Caki2 (cell line): ENCODE results near the gene RAPGEF5. TPM values are rescaled to one million over a fixed set of nuclear protein-coding genes. Genes with fewer than 3 reads are reported as not detected.

Experiments used
- DNase-seq: peaks from one replicate; pipeline ENCODE4 v3.0.0-alpha.2; 2015; ENCODE audit warnings: low read depth
- in situ Hi-C: cut with HindIII; loops from 2 replicates; pipeline ENCODE4 v1.10.0; 2016; ENCODE audit warnings: low sequenced_read_pairs, low pct_unique_long_range_greater_than_20kb, mixed read lengths
- total RNA-seq: library from RNA; depleted of rRNA; stranded (reverse); fragments of >200 nt; shearing (Covaris generic); gene quantifications from 2 replicates; pipeline ENCODE4 v1.2.3, GENCODE V29; 2014; ENCODE audit warnings: low replicate concordance

The RAPGEF5 gene
- total RNA-seq, 1 experiment from 2014 or later, result 10.2 TPM

DNA sequence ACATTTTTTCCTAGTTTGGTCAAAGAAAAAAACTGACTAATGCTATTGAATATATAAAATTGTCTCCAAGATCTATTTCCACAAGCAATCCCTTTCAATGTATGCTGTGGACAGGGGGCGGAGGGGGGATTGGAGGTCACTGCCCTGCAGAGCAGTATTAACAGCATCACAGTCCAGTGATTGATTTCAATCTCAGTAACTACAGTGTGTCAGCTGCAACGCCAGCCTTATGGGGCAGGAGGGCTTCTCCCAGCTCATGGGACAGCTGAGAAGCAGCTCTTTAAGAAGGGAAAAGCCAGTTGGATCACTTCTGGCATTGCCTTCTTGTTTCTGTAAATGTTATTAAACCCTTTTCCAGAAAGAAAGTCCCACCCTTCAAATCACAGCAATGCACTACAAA is 65.0 kb downstream of the RAPGEF5 start:
- in situ Hi-C loops, result no loop called here

DNA sequence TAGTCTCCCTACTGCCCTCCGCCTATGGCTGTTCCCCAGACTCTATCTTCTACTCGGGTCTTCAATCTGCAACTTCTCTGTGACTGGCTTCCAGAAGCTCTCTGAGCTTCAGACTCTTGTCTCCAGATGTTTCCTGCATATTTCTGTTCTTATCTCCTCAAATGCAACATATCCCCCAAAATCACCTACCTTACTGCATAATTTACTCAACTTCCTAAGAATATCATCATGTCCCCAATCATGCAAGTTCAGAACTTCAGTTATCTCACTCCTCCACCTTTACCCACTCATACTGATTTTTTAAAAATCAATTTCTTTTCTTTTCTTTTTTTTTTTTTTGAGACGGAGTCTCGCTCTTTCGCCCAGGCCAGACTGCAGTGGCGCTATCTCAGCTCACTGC is 68.8 kb downstream of the RAPGEF5 start:
- DNase-seq, result no peak
- in situ Hi-C loops, result no loop called here

More for the DNA sequence above, 65.0 kb downstream of the RAPGEF5 start:
- DNase-seq, result no peak

DNA sequence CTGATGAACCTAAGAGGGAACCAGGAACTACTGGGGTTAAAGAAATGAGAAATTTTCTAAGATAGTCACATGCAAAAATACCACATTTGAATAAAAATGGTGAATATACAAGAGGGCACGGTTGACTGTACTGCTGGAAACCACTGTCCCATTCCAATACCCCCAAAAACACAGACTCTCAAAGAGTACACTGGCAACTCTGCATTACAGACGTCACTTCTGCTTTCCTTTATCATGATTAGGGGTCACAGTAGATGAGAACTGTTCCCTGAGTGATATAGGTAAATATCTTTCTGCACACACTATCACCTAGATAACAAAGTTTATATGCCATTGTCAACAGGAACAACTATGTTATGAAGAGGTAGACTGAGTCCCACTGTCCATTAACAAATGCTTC is 69.5 kb downstream of the RAPGEF5 start:
- no peak for DNase-seq
- in situ Hi-C loops, result no loop called here

DNA sequence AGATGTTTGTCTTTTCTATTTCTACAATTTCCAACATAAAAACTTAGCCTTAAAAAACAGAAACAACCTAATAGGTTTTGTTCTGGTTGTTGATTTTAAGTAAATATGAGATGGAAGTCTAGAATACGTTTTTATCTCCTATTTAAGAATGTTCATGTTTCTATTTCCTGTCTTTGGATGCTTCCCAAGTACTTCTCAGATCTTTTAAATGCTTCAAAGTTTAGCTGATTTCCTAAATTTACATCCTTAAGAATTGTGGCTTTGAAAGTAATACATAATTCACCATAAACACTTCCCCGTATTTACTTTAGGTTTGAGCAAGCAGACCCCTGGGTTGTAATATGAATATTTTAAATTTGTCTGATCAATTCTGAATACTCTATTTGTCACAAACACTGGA is 70.5 kb downstream of the RAPGEF5 start:
- DNase-seq, result no peak
- in situ Hi-C loops, result no loop called here

DNA sequence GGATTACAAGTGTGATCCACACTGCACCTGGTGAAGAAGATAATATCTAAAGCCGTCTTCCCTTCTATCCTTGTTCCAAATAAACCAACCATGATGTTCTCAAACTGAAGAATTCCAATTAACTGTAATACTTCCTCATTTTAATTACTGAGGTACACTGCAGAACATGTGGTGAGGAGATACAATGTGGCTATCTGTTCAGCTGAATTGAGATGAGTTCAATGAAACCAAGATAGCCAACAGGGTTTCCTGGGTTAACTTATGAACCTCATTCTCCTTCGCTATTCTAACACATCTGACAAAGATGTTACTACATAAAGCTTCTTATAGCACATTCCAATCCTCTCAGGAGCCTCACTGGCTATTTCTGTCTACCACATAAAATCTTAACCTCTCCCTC is 75.5 kb downstream of the RAPGEF5 start:
- no peak for DNase-seq
- in situ Hi-C loops, result no loop called here

DNA sequence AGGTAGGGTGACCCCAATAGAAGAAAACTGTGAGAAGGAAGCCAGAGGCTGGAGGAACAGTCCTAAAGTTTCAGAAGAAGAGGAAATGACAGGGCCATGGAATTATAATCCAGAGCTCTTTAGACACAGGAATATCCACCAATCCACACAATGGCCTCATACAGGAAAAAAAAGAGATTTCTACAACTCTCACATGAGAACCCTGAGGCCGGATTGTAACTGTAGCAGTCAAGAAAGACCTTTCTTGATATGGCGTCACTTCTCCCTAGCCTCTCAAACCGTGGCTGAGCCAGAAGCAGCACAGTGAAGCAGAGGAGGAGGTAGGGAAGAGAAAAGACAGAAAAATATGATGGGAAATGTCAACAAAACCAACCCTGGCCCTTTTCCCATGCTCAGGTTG is 76.9 kb downstream of the RAPGEF5 start:
- in situ Hi-C loops, result no loop called here
- DNase-seq, result no peak

DNA sequence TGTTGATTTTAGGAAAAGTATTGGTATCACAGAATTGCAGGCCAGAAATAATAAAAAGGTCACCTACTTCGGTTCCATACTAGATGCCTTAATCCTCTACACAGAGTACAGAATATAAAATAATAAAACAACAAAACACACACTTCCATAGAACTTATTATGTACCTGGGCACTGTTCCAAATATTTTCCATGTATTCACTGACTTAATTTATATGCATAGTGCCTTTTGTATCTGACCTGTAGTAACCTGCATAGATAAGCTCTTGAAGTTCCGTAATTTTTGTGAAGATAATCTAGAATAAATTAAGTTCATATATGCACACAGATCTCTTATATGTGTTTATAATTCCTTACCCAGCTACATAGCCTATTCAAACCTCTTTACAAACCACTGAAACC is 78.3 kb downstream of the RAPGEF5 start:
- in situ Hi-C loops, result no loop called here
- no peak for DNase-seq

DNA sequence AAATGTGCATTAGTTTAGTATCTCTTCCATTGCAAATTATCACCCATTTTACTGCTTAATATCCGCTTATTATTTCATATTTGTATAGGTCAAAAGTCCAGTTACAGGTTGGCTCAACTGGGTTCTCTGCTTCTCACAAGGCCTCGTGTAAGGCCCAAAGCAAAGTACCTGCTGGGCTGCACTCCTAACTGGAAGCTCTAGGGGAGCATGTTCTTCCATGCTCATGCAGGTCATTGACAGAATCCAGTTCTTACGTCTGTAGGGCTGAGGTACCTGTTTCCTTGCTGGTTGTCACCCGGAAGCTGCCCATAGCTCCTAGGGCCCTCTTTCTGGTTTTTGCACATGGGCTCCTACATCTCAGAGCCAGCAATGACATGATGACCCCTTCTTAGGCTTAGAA is 79.6 kb downstream of the RAPGEF5 start:
- DNase-seq, result no peak
- in situ Hi-C loops, result no loop called here

DNA sequence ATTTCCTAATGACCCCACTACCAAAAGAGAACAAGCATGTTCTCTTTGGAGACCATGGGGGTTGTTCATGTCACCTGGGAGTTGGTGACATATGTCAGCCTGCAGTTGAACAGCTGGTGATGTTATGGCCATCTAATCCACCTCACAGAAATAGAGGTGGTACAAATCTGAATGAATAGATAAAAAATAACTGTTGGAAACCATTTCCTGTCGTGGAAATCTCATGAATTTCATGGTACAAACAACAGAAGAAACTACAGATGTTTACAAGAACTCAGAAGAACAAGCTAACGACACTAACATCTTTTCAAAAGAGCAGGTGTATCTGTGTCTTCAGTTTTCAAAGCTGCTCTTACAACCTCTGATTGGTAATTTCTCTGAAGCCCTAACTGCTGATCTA is 81.3 kb downstream of the RAPGEF5 start:
- DNase-seq, result no peak
- in situ Hi-C loops, result no loop called here

DNA sequence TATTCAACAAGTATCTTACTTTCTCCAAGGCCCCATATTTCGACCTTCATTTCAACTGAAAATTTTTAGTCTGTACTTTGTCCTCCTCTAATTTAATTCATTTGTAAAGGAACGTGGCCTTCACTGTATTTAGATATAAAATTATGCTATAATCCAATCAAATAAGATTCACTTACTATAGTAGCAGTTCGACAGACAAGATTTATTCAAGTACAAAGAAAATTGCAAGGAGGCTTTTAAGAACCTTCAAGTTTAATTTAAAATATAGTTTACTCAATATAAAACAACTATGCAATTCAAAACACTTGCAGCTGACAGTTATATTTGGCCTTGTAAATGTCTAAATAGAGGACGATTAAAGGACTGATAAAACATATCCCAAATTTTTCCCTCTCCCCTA is 85.6 kb downstream of the RAPGEF5 start:
- in situ Hi-C loops, result no loop called here

DNA sequence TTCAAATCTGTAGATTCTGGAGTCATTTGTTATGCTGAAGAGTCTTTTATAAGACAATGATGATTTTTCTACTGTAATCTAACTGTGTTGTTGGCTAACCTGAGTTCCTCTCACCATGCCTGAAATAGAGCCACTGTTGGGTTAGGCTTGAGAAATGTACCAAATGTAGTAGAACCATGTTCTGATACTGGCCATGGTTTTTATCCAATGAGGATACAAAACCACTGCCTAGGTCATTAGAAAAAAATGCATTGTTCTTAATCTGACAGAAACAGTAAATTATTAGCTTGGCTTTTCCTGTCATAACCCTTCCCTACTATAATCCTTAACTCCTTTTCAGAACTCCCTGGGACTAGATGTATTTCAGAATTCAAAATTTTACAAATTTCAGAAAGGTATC is 86.6 kb downstream of the RAPGEF5 start:
- no peak for DNase-seq
- in situ Hi-C loops, result no loop called here

More for the DNA sequence above, 85.6 kb downstream of the RAPGEF5 start:
- DNase-seq, result no peak

DNA sequence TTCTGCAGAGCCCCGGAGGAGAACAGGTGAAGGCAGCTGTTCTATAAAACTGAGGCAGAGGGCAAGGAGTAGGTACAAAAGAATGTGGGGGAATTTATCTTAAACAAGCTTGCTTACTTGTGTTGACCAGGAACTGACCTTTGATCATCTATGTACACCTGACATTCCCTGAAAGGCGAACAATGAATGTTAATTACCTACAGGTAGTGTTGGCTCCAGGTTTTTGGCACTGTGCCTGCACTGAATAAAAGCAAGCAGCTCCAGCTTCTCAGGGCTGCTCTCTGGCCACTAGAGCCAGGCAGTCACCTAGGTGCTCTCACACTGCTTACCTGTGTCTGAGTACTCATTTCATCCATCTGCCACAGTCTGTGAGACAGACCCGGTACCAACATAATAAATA is 87.0 kb downstream of the RAPGEF5 start:
- DNase-seq, result no peak
- in situ Hi-C loops, result no loop called here

DNA sequence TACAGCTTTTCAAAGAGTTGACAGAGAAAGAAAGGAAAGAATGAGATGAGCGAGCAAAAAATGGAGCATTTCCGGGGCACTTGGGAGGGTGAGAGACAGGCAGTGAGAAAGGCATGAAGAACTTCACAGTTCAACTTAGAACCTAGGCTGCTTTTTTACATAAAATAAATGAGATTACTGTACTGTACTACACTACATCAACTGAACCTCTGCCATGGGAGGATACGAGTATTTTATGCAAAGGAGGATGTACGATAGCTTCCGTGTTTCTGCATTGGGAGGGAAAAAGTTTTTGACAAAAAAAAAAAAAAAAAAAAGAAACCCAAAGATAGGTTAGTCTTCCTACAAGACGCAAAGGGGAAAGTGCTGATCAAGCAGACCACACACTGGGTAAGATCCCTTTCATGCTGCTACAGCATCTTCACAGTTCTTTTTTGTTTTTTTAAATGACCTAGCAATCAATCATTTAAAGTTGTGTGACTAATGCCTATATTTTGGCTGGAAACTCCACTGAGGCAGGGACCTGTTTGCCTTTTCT is 88.0 kb downstream of the RAPGEF5 start:
- in situ Hi-C loops, result no loop called here
- no peak for DNase-seq

DNA sequence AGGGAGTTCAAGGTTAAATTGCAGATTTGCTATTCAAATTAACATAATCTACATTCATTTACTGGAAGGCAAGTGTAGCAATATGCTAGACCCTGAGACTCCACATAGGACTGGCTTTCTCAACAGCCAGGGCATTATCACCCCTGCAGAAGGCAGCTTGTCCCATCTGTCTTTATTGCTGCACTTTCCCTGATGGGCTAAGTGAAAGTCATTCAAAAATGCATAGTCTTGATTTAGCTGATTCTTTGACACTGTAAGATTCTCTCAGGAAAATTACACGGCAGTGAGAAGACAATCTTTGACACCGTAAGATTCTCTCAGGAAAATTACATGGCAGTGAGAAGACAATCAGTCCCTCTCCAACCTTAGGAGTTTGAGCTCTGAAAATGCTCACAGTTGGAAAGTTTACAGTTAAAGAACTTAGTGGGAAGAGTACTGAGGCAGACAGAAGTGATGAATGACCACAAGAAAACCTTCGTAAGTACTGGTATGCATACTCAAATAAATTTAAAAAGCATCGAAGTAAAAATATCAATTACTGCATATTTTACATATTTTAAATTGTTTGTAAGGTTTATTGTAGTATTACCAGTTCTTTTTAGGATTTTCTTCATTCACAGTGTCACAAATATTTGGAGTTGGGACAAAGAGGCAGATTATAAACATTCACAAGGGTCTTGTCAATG is 88.9 kb downstream of the RAPGEF5 start:
- in situ Hi-C loops, result no loop called here
- DNase-seq, result no peak

DNA sequence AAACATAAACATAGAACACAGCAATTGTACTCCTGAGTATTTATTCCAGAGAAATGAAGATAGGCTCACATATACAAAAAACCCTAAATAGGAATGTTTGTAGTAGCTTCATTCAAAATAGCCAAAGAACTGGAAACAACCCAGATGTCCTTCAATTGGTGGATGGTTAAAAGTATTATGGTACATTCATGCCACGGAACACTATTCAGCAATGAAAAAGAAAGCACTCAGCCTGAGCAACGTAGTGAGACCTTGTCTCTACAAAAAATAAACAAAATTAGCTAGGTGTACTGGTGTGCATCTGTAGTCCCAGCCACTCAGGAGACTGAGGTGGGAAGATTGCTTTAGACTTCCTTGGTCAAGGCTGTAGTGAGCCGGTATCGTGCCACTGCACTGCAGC is 94.4 kb downstream of the RAPGEF5 start:
- no peak for DNase-seq
- in situ Hi-C loops, result no loop called here

DNA sequence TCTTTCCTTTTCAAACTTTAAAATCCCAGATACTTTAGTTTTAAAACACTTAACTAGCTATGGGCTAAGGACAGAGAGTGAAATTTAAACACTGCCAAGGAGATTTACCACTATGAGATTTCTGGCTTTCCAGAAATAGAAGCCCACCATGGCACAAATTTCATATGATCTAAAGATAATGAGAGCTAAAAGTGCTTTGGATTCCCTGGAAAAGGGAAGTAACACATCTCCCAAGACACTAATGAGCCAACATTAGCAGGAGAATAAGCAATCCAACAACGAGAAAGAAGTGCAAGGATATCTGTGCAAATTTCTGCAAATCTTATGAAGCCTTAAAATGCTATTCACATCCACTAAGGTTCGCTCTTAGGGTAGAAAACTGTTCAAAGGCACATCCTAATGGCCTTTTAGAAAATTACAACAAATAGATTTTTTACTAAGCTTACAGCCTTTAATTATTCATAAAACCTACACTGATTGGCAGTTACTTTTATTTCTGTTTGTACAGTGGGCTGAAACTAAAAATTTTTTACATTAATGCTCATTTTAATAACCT is 100.3 kb downstream of the RAPGEF5 start:
- in situ Hi-C loops, result no loop called here
- DNase-seq, result no peak

DNA sequence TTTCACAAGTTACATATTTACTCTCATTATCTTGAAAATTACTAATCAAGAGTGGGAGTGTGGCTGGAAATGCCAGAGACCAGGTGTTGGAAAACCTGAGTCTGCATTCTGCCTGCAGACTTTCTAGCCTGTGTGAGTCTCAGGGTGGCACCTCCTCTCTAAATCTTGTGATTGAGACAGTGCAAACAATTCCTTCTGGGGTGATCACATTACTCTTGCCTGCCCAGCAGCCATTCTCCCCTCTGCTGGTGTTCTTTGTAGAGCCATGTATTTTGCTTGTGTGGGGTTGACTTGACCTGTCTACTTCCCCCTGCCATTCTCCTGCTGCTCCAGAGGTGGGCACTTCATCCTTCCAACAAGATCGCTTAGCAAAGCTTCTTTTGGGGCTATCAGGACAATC is 101.1 kb downstream of the RAPGEF5 start:
- in situ Hi-C loops, result no loop called here
- no peak for DNase-seq

DNA sequence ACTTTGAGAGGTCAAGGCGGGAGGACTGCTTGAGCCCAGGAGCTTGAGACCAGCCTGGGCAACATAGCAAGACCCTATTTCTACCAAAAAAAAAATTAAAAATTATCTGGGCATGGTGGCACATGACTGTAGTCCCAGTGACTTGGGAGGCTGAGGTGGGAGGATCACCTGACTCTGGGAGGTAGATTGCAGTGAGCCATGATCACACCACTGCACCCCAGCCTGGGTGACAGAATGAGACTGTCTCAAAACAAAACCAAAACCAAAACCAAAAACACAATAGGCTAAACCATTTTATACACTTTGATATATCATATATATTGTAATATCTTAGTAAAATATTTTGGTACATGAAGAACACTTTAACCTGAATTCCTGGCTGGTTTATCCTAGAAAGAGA is 101.6 kb downstream of the RAPGEF5 start:
- in situ Hi-C loops, result no loop called here
- DNase-seq, result no peak

DNA sequence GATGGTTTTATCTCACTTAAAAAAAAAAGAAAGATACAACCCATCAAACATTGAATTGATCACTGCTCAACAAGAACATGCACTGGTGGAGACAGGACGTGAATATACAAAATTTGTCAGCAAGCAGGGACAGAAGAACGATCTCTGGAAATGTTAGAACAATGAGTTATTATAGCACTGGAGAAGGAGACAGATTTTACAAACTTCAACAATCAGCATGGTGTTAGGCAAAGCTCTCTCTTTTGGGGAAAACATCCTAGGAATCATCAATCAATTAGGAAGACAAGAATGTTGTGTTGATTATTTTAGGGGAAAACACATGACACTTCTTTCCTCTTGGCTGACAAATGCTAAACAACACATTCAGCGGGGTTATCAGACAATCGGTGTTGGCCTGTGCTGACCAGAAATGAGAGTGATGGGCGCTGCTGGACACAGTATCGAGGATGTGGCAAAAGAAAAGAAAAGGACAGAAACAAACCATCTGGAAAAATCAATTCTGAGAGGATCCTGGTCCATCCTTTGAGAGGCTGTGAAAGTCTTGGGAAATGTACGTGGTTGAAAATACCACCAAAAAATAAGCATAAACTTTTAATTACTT is 103.9 kb downstream of the RAPGEF5 start:
- DNase-seq, result no peak
- in situ Hi-C loops, result no loop called here

DNA sequence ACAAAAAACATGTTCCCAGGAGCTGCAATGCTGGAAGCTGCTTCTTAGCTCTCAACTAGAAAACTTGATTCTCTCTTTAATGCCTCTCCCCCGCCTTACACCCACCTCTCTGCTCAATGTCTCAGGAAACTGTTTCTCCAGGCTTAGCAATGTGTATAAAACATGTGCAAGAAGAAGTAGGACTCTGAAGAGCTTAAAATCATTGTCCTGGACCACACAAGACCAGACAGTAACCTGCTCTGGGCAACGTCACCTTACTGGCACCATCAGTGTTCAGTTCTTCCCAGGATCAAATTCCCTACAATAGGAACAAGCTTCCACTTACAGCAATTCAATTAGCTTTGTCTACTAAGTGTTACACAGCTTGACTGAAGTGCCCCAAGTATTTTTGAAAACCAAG is 104.9 kb downstream of the RAPGEF5 start:
- DNase-seq, result no peak
- in situ Hi-C loops, result no loop called here
